ENCODE measurements around the gene COL27A1. TPM values are rescaled to one million over a fixed set of nuclear protein-coding genes. Genes with fewer than 3 reads are reported as not detected.

Gene COL27A1
- total RNA-seq, 1 donor from 2014 or later = 48.5 TPM

DNA sequence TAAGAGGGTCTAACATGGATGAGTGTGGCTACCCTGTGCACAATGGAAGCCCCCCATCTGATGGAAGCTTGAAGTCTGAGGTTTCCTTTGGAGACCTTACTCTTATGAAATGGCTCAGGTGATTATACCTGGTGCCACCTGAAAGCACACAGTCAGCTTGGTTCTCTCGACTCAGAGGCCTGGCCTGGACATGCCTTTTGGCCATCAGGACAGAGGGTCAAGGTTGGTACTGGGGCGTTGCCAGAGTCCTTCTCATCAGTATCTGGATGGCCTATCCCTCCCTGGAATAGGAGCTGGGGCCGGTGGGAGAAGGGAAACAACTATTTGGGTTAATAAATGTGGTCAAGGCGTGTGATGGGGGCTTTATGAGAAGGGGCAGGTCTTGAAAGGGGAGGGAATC, 48.9 kb downstream of the COL27A1 start:
- H3K9me3 Mint-ChIP-seq (ENCODE audit: low read depth) = no peaks in the 10 kb centered on the region

DNA sequence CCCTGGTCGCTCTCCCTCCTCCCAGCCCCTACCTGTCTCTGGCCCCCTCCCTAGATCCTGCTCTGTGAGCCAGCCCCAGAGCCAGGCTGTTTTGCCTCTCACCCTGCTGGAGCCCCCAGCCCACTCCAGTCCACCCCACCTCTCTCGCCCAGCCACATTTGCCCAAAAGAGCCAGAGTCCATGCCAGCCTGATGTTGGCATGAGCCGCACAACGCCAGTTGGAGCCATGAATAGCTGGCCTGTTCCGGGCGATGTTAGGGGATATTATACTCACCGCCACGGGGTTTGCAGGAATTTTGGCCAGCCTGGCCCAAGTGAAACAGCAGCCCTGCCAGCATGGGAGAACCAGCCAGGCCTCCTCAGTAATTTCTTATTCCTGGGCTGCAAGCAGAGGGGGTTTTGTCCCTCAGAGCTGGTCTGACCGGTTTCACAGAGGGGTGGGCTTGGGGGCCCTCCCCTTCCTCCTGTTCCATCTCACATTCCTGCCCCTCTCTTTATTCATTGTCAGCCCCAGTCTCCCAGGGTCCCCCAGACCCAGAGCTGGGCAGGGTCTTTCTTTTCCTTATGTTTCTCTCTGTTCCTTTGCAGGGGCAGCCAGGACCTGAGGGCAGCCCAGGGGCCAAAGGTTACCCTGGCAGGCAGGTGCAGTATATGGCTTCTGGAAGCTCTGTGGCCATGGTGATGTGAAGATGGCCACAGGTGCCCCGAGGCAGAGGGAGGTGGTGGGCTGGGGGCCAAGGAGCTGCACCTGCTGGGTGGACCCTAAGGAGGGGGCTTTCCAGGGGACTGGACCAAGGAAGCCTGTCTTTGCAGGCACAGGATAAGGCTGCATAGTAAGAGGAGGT, 50.1 kb downstream of the COL27A1 start:
- no peak for DNase-seq (ENCODE audit: low spot score)
- H3K4me3 Mint-ChIP-seq (ENCODE audit: unreplicated experiment) = no peak overlapping the region
- peaks cover 30% of the 10 kb centered on the region for H3K4me1 Mint-ChIP-seq (ENCODE audit: low read depth)
- H3K27me3 Mint-ChIP-seq (ENCODE audit: low read depth) = no peaks in the 10 kb centered on the region
- no peak overlapping the region for H3K27ac Mint-ChIP-seq (ENCODE audit: unreplicated experiment)
- no peaks in the 10 kb centered on the region for H3K9me3 Mint-ChIP-seq (ENCODE audit: low read depth)
- H3K36me3 Mint-ChIP-seq (ENCODE audit: low read depth) = peaks cover 21% of the 10 kb centered on the region
- TF ChIP-seq, protein P1, sequence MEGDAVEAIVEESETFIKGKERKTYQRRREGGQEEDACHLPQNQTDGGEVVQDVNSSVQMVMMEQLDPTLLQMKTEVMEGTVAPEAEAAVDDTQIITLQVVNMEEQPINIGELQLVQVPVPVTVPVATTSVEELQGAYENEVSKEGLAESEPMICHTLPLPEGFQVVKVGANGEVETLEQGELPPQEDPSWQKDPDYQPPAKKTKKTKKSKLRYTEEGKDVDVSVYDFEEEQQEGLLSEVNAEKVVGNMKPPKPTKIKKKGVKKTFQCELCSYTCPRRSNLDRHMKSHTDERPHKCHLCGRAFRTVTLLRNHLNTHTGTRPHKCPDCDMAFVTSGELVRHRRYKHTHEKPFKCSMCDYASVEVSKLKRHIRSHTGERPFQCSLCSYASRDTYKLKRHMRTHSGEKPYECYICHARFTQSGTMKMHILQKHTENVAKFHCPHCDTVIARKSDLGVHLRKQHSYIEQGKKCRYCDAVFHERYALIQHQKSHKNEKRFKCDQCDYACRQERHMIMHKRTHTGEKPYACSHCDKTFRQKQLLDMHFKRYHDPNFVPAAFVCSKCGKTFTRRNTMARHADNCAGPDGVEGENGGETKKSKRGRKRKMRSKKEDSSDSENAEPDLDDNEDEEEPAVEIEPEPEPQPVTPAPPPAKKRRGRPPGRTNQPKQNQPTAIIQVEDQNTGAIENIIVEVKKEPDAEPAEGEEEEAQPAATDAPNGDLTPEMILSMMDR (IDR thresholded peaks at IDR 0.05) = no peak

More for the DNA sequence above, 48.9 kb downstream of the COL27A1 start:
- peaks cover 38% of the 10 kb centered on the region for H3K4me1 Mint-ChIP-seq (ENCODE audit: low read depth)
- no peak for DNase-seq (ENCODE audit: low spot score)
- H3K4me3 Mint-ChIP-seq (ENCODE audit: unreplicated experiment) = no peak overlapping the region
- TF ChIP-seq, protein P1 (IDR thresholded peaks at IDR 0.05) = no peak
- no peaks in the 10 kb centered on the region for H3K27me3 Mint-ChIP-seq (ENCODE audit: low read depth)
- H3K27ac Mint-ChIP-seq (ENCODE audit: unreplicated experiment) = no peak overlapping the region
- peaks cover 21% of the 10 kb centered on the region for H3K36me3 Mint-ChIP-seq (ENCODE audit: low read depth)

DNA sequence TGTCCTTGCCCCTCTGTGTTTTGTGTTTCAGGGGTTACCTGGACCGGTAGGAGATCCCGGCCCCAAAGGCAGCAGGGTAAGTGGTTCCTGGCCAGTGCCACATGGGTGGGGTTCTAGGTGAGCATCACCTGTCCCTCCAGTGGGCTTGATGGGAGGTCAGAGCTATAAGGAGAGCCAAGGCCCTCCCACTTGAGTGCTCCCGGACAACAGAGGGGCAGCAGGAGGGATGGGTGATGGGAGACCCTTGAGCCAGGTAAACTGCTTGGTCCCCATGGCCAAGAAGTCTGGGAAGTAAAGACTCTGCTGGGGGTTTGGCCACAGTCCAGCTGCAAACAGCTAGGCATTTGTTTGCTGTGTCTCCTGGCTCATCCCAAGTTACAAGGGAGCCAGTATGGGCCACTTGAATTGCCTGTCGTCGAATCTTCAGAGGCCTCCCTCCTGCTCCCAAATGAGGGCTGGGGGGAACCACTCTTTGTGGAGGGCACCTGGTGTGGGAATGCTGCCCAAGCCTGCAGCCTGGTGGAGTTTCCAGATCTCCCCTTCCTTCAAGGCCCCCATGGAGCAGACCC, 51.0 kb downstream of the COL27A1 start:
- peak overlapping the region; percentile 75 for H3K27ac Mint-ChIP-seq (ENCODE audit: unreplicated experiment)
- H3K27me3 Mint-ChIP-seq (ENCODE audit: low read depth) = no peaks in the 10 kb centered on the region
- H3K9me3 Mint-ChIP-seq (ENCODE audit: low read depth) = no peaks in the 10 kb centered on the region
- H3K4me3 Mint-ChIP-seq (ENCODE audit: unreplicated experiment) = no peak overlapping the region
- peaks cover 21% of the 10 kb centered on the region for H3K4me1 Mint-ChIP-seq (ENCODE audit: low read depth)
- H3K36me3 Mint-ChIP-seq (ENCODE audit: low read depth) = peaks cover 24% of the 10 kb centered on the region
- TF ChIP-seq, protein P1 (IDR thresholded peaks at IDR 0.05) = no peak
- DNase-seq (ENCODE audit: low spot score) = no peak

DNA sequence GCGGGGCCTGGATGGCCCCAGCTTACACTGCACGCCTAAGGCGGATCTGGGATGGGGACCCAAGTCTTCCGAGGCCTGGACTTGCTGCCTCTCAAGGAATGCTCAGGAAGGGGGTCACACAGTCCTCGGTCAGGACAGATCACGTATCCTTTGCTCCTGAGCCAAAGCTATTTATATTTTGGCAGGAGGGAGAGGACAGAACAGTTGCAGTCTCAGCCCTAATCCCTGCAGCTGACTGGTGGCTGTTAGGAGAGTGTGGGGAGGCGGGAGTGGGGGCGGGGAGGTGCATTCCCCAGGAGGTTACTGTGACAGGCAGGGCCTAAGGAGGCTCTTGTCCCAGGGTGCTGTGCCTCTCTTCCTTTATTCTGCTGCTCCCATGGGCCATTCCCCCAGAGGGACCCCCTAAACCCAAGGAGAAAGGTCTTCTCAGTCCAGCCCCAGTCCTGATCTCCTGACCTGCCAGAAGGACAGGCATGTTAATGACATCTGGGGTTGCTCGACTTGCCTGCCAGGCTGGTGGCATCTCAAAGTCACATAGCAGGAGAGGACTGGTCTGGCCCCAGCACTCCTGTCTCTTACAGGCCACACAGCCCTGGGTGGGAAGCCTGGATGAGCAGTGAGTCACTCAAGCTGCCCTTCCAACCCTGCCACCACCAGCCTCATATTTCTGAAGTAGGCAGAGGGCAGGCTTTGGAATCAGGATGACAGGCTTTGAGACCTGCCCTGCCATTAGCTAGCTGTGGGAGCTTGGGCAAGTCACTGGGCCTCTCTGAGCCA, 51.9 kb downstream of the COL27A1 start:
- no peak for DNase-seq (ENCODE audit: low spot score)
- TF ChIP-seq, protein P1 (IDR thresholded peaks at IDR 0.05) = no peak
- Mint-ChIP-seq H3K27me3 (ENCODE audit: low read depth) (no peaks in the 10 kb centered on the region), H3K4me3 (ENCODE audit: unreplicated experiment) (no peak overlapping the region), H3K36me3 (ENCODE audit: low read depth) (peaks cover 30% of the 10 kb centered on the region), H3K4me1 (ENCODE audit: low read depth) (peaks cover 17% of the 10 kb centered on the region), H3K27ac (ENCODE audit: unreplicated experiment) (peak overlapping the region; percentile 75), H3K9me3 (ENCODE audit: low read depth) (no peaks in the 10 kb centered on the region)

DNA sequence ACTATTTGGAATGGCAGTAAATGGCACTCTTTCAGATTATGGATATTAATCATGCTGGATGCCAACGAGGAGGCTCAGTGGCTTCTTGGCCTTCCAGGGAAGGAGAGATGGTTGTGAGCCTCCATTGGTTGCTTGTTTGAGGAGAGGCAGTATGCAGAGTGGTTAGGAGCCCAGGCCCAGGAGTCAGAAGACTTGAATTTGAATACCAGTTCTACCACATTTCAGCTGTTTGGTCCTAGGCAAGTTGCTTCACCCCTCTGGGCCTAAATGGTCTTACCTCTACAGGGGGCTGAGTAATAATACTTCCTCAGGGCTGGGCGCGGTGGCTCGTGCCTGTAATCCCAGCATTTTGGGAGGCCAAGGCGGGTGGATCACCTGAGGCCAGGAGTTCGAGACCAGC, 52.5 kb downstream of the COL27A1 start:
- Mint-ChIP-seq H3K4me1 (ENCODE audit: low read depth) (peaks cover 17% of the 10 kb centered on the region), H3K27ac (ENCODE audit: unreplicated experiment) (peak overlapping the region; percentile 75), H3K4me3 (ENCODE audit: unreplicated experiment) (no peak overlapping the region), H3K36me3 (ENCODE audit: low read depth) (peaks cover 28% of the 10 kb centered on the region), H3K27me3 (ENCODE audit: low read depth) (no peaks in the 10 kb centered on the region), H3K9me3 (ENCODE audit: low read depth) (no peaks in the 10 kb centered on the region)
- no peak for DNase-seq (ENCODE audit: low spot score)
- TF ChIP-seq, protein P1 (IDR thresholded peaks at IDR 0.05) = no peak

Measured in chondrocyte (in vitro differentiated cells).